ENCODE results near the gene FAM193B.
A peak's percentile ranks its signal among the peaks of the same experiment; 100 is the strongest.

FAM193B gene

GRCh38 chr5:177491983-177492746 is 62.2 kb downstream of the FAM193B start:
- Histone ChIP-seq H3K27ac (peak overlapping the region; percentile 91 to 100), H3K4me3 (peak overlapping the region; percentile 98)
- no peak for DNase-seq (ENCODE audit: low spot score)
- TF ChIP-seq, protein P1, sequence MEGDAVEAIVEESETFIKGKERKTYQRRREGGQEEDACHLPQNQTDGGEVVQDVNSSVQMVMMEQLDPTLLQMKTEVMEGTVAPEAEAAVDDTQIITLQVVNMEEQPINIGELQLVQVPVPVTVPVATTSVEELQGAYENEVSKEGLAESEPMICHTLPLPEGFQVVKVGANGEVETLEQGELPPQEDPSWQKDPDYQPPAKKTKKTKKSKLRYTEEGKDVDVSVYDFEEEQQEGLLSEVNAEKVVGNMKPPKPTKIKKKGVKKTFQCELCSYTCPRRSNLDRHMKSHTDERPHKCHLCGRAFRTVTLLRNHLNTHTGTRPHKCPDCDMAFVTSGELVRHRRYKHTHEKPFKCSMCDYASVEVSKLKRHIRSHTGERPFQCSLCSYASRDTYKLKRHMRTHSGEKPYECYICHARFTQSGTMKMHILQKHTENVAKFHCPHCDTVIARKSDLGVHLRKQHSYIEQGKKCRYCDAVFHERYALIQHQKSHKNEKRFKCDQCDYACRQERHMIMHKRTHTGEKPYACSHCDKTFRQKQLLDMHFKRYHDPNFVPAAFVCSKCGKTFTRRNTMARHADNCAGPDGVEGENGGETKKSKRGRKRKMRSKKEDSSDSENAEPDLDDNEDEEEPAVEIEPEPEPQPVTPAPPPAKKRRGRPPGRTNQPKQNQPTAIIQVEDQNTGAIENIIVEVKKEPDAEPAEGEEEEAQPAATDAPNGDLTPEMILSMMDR (IDR thresholded peaks at IDR 0.05): no peak

DNA sequence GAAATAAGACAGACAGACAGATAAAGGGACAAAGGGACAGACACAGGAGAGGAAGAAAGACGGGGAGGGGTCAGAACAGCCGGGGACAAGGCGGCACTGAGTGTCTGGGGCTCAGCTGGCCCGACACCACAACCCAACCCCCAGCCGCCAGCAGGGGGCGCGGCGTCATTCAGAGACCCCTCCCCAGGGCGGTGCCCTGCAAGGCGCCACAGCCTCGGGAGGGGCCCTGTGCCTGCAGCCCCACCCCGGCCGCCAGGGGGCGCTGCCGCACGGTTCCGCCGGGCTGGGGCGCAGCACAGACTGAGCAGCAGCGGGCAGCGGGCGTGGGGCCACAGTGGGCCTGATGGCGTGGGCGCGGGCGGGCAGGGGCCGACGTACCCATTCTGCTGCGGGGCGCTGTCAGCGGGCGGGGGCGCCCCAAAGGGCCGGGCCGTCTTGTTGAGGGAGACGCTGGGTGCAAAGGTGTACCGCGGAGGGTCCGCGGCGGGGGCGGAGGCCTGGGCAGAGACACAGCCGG is 62.9 kb downstream of the FAM193B start:
- Histone ChIP-seq H3K4me3 (peak overlapping the region; percentile 98), H3K27ac (peak overlapping the region; percentile 91 to 100)
- no peak for DNase-seq (ENCODE audit: low spot score)
- TF ChIP-seq, protein P1 (IDR thresholded peaks at IDR 0.05): peak; percentile 82

DNA sequence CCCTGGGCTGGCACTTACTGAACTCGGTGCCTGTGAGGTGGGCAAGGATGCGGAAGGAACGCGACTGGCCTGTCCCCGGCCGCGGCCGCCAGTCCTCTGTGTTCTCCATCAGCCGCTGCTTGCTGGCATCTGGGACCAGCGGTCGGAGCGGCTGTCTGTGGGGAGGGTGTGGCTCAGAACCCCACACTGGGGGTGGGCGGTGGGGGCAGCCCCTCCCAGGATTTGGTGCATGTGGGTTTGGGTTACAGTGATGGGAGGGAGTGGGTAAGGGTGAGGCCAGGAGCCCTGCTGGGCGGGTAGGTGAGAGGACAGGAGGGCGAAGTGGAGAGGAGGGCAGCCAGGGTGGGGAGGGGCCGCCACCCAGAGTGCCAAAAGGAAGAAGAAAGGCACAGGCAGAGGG is 63.4 kb downstream of the FAM193B start:
- Histone ChIP-seq H3K4me3 (peak overlapping the region; percentile 98), H3K27ac (peak overlapping the region; percentile 91 to 100)
- TF ChIP-seq, protein P1 (IDR thresholded peaks at IDR 0.05): no peak
- DNase-seq (ENCODE audit: low spot score): no peak

GRCh38 chr5:177490311-177490991 is 63.9 kb downstream of the FAM193B start:
- Histone ChIP-seq H3K27ac (peak overlapping the region; percentile 91 to 100), H3K4me3 (peak overlapping the region; percentile 98)
- TF ChIP-seq, protein P1 (IDR thresholded peaks at IDR 0.05): no peak
- no peak for DNase-seq (ENCODE audit: low spot score)

DNA sequence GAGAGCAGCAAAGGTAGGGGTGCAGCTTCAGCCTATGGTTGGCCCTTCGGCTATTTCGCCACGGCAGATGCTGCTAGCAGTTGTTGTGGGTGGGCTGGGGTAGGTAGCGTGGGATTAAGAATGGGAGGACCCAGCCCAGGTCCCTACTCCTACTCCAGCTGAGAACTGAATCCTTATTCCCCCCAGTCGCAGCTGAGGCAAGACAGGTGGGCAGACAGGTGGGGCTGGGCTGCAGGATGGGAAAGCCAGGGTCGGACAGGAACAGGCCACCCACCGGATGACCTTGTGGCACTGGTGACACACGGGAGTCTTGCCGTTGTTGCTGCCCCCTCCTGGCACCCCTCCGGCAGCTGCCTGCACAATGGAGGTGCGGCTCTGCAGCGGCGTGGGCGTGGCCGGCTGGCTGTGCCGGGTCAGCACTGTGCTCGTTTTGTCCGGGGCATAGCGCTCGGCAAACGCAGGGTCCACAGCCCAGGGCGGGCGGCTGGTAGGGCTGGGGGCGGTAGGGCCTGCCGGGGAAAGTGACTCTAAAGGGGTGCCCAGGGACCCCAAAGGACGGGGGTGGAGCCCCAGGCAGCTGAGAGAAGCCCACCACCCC is 65.1 kb downstream of the FAM193B start:
- H3K27ac ChIP-seq: peak overlapping the region; percentile 5 to 100
- TF ChIP-seq, protein P1 (IDR thresholded peaks at IDR 0.05): no peak
- DNase-seq (ENCODE audit: low spot score): no peak
- peak overlapping the region; percentile 20 for H3K4me3 ChIP-seq

GRCh38 chr5:177487975-177488374 is 66.4 kb downstream of the FAM193B start:
- no peak for DNase-seq (ENCODE audit: low spot score)
- TF ChIP-seq, protein P1 (IDR thresholded peaks at IDR 0.05): no peak
- no peak overlapping the region for H3K4me3 ChIP-seq
- peak overlapping the region in 1 of 2 donors; percentile 30 for H3K27ac ChIP-seq

All from coronary artery (tissue), 2 donors.